Smooth muscle cell (in vitro differentiated cells): ENCODE data around the gene TAF1A. TPM values are rescaled to one million over a fixed set of nuclear protein-coding genes. Genes with fewer than 3 reads are reported as not detected.
A peak's percentile ranks its signal among the peaks of the same experiment; 100 is the strongest.

Experiments
- DNase-seq: peaks from one replicate; lab custom pipeline; 2025; ENCODE audit not compliant: unreplicated experiment; lab: John Stamatoyannopoulos, UW
- H2AFZ ChIP-seq: fragments of 200-600 bp; sonication (generic); 2 replicates; pipeline ENCODE4 v1.6.0; 2016; ENCODE audit warnings: antibody characterized with exemption, low read depth, mild to moderate bottlenecking
- H3F3A ChIP-seq: fragments of 200-600 bp; sonication (generic); 2 replicates; pipeline ENCODE4 v1.6.0; 2017; ENCODE audit warnings: antibody characterized with exemption, low read depth
- H3K27ac ChIP-seq: fragments of 200-600 bp; sonication (generic); 2 replicates; pipeline ENCODE4 v1.5.1; 2016; ENCODE audit warnings: low read depth, mild to moderate bottlenecking
- H3K27me3 ChIP-seq: fragments of 200-600 bp; sonication (generic); 2 replicates; pipeline ENCODE4 v1.6.1; 2016; ENCODE audit warnings: low read depth, mild to moderate bottlenecking
- H3K36me3 ChIP-seq: fragments of 200-600 bp; sonication (generic); 2 replicates; pipeline ENCODE4 v1.5.1; 2016; ENCODE audit warnings: low read depth
- H3K4me1 ChIP-seq: fragments of 200-600 bp; sonication (generic); 2 replicates; pipeline ENCODE4 v1.5.1; 2016; ENCODE audit warnings: low read depth
- H3K4me2 ChIP-seq: fragments of 200-600 bp; sonication (generic); 2 replicates; pipeline ENCODE4 v1.6.0; 2016; ENCODE audit warnings: mild to moderate bottlenecking
- H3K4me3 ChIP-seq: fragments of 200-600 bp; sonication (generic); 2 replicates; pipeline ENCODE4 v1.5.1; 2016; ENCODE audit warnings: mild to moderate bottlenecking
- H3K79me2 ChIP-seq: fragments of 200-600 bp; sonication (generic); 2 replicates; pipeline ENCODE4 v1.6.0; 2016; ENCODE audit warnings: low read depth, mild to moderate bottlenecking
- H3K9ac ChIP-seq: fragments of 200-600 bp; sonication (generic); 2 replicates; pipeline ENCODE4 v1.6.0; 2016; ENCODE audit warnings: low read depth
- H3K9me3 ChIP-seq: fragments of 200-600 bp; sonication (generic); replicated peaks from 2 replicates; pipeline ENCODE4 v1.5.1; 2016; ENCODE audit warnings: low read depth
- H4K20me1 ChIP-seq: fragments of 200-600 bp; sonication (generic); 2 replicates; pipeline ENCODE4 v1.6.0; 2016; ENCODE audit warnings: low read depth
- CTCF ChIP-seq: fragments of 200-600 bp; sonication (generic); IDR thresholded peaks from 2 replicates; pipeline ENCODE4 v1.5.1; 2017; ENCODE audit warnings: borderline replicate concordance, mild to moderate bottlenecking, antibody characterized with exemption; ENCODE audit not compliant: insufficient read depth, poor library complexity, severe bottlenecking
- WGBS: methylation state at CpG from one replicate; pipeline ENCODE4 v1.1.7; 2016; ENCODE audit warnings: low lambda C conversion rate; 5-methylcytosine and 5-hydroxymethylcytosine counted together
- polyA plus RNA-seq: library from polyadenylated mRNA; unstranded; fragments of >200 nt; fragmentation: Nextera tagmentation; extraction: Ambion mirVana; gene quantifications from 2 replicates; pipeline ENCODE4 v1.2.1, GENCODE V29; 2016
- total RNA-seq: library from RNA; depleted of rRNA; stranded (reverse); fragments of >200 nt; gene quantifications from 2 replicates; pipeline ENCODE4 v1.2.3, GENCODE V29; 2014

The TAF1A gene
- total and polyA plus RNA-seq, 2 experiments from 2014 or later: 5.1 to 7.4 TPM

- under 1% methylated on average over 54 of the region's 81 CpGs for WGBS
- peak within 1 kb of the TSS; percentile 82 for H3K27ac ChIP-seq
- H3K9me3 ChIP-seq: no peaks in the 10 kb centered on the region
- peaks cover 7% of the 10 kb centered on the region for H3F3A ChIP-seq
- peak; percentile 71 for DNase-seq
- H3K9ac ChIP-seq: peak within 1 kb of the TSS; percentile 87
- peak within 1 kb of the TSS; percentile 96 for H2AFZ ChIP-seq
- H3K27me3 ChIP-seq: peaks cover under 1% of the 10 kb centered on the region
- H3K4me3 ChIP-seq: peak within 1 kb of the TSS; percentile 98
- H3K4me2 ChIP-seq: peak within 1 kb of the TSS; percentile 94
- peaks cover 20% of the 10 kb centered on the region for H4K20me1 ChIP-seq
- peaks cover 9% of the 10 kb centered on the region for H3K4me1 ChIP-seq
- no peak for TF ChIP-seq CTCF
- H3K79me2 ChIP-seq: peaks cover 20% of the 10 kb centered on the region
- no peaks in the 10 kb centered on the region for H3K36me3 ChIP-seq
Observed at GRCh38 chr1:222618001-222618879, 28.5 kb upstream of the TAF1A start, which contains the start of gene MIA3. TSS of gene MIA3 (plus strand) at chr1:222618097. CDS start at chr1:222618111, 14 bp downstream.

- peaks cover 20% of the 10 kb centered on the region for H3K79me2 ChIP-seq
- H2AFZ ChIP-seq: peak overlapping the region; percentile 96
- 7% methylated on average over 21 of the region's 37 CpGs for WGBS
Observed at GRCh38 chr1:222617367-222617951, 27.7 kb upstream of the TAF1A start.

DNA sequence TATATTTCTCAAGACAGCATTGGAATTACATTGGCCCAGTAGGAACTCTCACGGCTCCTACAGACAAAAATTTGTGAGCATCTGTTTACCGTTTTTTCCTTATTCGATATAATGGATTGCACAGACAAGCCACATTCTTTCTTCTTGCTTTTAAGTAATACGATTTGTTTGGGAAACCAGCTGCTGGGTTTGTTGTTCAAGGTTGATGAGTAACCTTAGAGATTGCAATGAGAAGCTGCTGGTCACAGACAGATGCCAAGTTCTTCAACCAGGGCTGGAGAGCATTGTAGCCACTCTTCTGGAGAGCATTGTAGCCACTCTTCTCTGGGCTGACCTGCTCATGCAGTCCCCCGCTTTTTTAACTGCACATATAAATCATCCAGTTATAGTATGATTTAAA is 26.8 kb upstream of the TAF1A start:
- H3K4me3 ChIP-seq: no peak overlapping the region
- peaks cover 20% of the 10 kb centered on the region for H3K79me2 ChIP-seq
- H3K27ac ChIP-seq: peak overlapping the region; percentile 77
- TF ChIP-seq CTCF: no peak
- H3K4me1 ChIP-seq: peaks cover 9% of the 10 kb centered on the region
- H3K9ac ChIP-seq: peak overlapping the region; percentile 80
- no peak for DNase-seq
- peak overlapping the region; percentile 96 for H2AFZ ChIP-seq
- 82% methylated on average over 5 of the region's 5 CpGs for WGBS
- peaks cover 7% of the 10 kb centered on the region for H3F3A ChIP-seq
- peaks cover 12% of the 10 kb centered on the region for H3K27me3 ChIP-seq
- H4K20me1 ChIP-seq: peaks cover 20% of the 10 kb centered on the region
- peak overlapping the region; percentile 89 for H3K4me2 ChIP-seq
- H3K36me3 ChIP-seq: no peaks in the 10 kb centered on the region
- H3K9me3 ChIP-seq: no peaks in the 10 kb centered on the region

More at GRCh38 chr1:222617367-222617951, 27.7 kb upstream of the TAF1A start:
- H3K4me3 ChIP-seq: peak overlapping the region; percentile 47
- H3K9ac ChIP-seq: peak overlapping the region; percentile 80
- peaks cover 9% of the 10 kb centered on the region for H3K4me1 ChIP-seq
- H3K27me3 ChIP-seq: peaks cover 8% of the 10 kb centered on the region
- H4K20me1 ChIP-seq: peaks cover 20% of the 10 kb centered on the region
- peak overlapping the region; percentile 77 for H3K27ac ChIP-seq
- no peaks in the 10 kb centered on the region for H3K9me3 ChIP-seq
- DNase-seq: peak; percentile 77
- peak overlapping the region; percentile 89 for H3K4me2 ChIP-seq
- H3K36me3 ChIP-seq: no peaks in the 10 kb centered on the region
- TF ChIP-seq CTCF: no peak
- peaks cover 7% of the 10 kb centered on the region for H3F3A ChIP-seq
